H1 (cell line): ENCODE results near the gene SF3A2. TPM values are rescaled to one million over a fixed set of nuclear protein-coding genes. Genes with fewer than 3 reads are reported as not detected.

Source experiments
- CTCF ChIA-PET: fragments of 300-600 bp; sonication (Branson Sonifier 250); formaldehyde crosslinking; loops from one replicate; lab custom pipeline; 2021; ENCODE audit not compliant: partially characterized antibody; lab: Charles Lee
- POLR2A ChIA-PET: fragments of 300-600 bp; sonication (Branson Sonifier 250); formaldehyde crosslinking; loops from one replicate; lab custom pipeline; 2021; ENCODE audit warnings: inconsistent platforms; ENCODE audit not compliant: partially characterized antibody; lab: Charles Lee
- DNase-seq, 2 experiments: peaks; one replicate each; pipeline versions ENCODE4 v3.0.0 to v3.0.0-alpha.2; 2010 to 2022; ENCODE audit warnings: low spot score in 2 of 2, low read depth in 1 of 2, mixed read lengths in 1 of 2
- FAIRE-seq: peaks from 2 replicates; lab custom pipeline; 2011; peaks lifted over from hg19 to GRCh38; lab: Jason Lieb, UNC
- H2AFZ ChIP-seq: 2 replicates; pipeline ENCODE4 v1.8.1; 2012; ENCODE audit warnings: low read length, inconsistent platforms
- H2AK5ac ChIP-seq: 2 replicates; pipeline ENCODE4 v1.6.1; 2013; ENCODE audit warnings: low read depth, low read length
- H2BK120ac ChIP-seq: replicated peaks from 2 replicates; pipeline ENCODE3; 2013; ENCODE audit warnings: low read depth, low read length, inconsistent platforms
- H2BK12ac ChIP-seq: 2 replicates; pipeline ENCODE4 v1.6.1; 2013; ENCODE audit warnings: low read depth, low read length
- H2BK15ac ChIP-seq: 2 replicates; pipeline ENCODE4 v1.6.1; 2013; ENCODE audit warnings: low read length
- H2BK20ac ChIP-seq: 2 replicates; pipeline ENCODE4 v1.6.1; 2013; ENCODE audit warnings: low read length
- H2BK5ac ChIP-seq: 2 replicates; pipeline ENCODE4 v1.6.1; 2013; ENCODE audit warnings: low read depth, low read length
- H3K14ac ChIP-seq: 2 replicates; pipeline ENCODE4 v1.6.1; 2013; ENCODE audit warnings: inconsistent platforms; ENCODE audit not compliant: insufficient read length
- H3K18ac ChIP-seq: 2 replicates; pipeline ENCODE4 v1.6.1; 2013; ENCODE audit warnings: low read length; ENCODE audit errors: extremely low read depth
- H3K23ac ChIP-seq: 2 replicates; pipeline ENCODE4 v1.6.1; 2013; ENCODE audit warnings: inconsistent platforms; ENCODE audit not compliant: insufficient read length
- H3K23me2 ChIP-seq: 2 replicates; pipeline ENCODE4 v1.6.1; 2013; ENCODE audit warnings: low read depth, low read length
- H3K27ac ChIP-seq: 2 replicates; pipeline ENCODE4 v1.6.1; 2011; ENCODE audit warnings: low read depth, low read length, inconsistent platforms
- H3K27me3 ChIP-seq, 4 experiments: replicated peaks in 1 of 4; 1 replicate in 1 of 4; 2 replicates in 3 of 4; pipeline versions ENCODE4 v1.6.1 to v1.8.1; 2011 to 2013; ENCODE audit warnings: low read length in 3 of 4, mild to moderate bottlenecking in 3 of 4, inconsistent platforms in 2 of 4, mixed read lengths in 2 of 4, moderate library complexity in 1 of 4; ENCODE audit not compliant: control insufficient read depth in 3 of 4, insufficient read depth in 3 of 4; ENCODE audit errors: extremely low read depth in 1 of 4
- H3K36me3 ChIP-seq, 4 experiments: 2 replicates each; pipeline versions ENCODE4 v1.6.1 to v1.8.1; 2011 to 2013; ENCODE audit warnings: mild to moderate bottlenecking in 4 of 4, low read length in 3 of 4, moderate library complexity in 2 of 4, control low read depth in 1 of 4, inconsistent platforms in 1 of 4; ENCODE audit not compliant: insufficient read depth in 4 of 4, control insufficient read depth in 2 of 4
- H3K4ac ChIP-seq: replicated peaks from 2 replicates; pipeline ENCODE3; 2013; ENCODE audit warnings: low read length, low read depth, mixed read lengths, inconsistent platforms; ENCODE audit not compliant: insufficient read length
- H3K4me1 ChIP-seq, 4 experiments: replicated peaks in 1 of 4; 1 replicate in 1 of 4; 2 replicates in 3 of 4; pipeline versions ENCODE4 v1.6.1 to v1.8.1; 2011 to 2013; ENCODE audit warnings: low read length in 3 of 4, inconsistent platforms in 2 of 4, mixed read lengths in 1 of 4; ENCODE audit not compliant: insufficient read depth in 4 of 4, control insufficient read depth in 3 of 4
- H3K4me2 ChIP-seq, 2 experiments: 2 replicates each; pipeline versions ENCODE4 v1.6.1 to v1.8.1; 2011 to 2013; ENCODE audit warnings: low read depth in 2 of 2, low read length in 2 of 2, control low read depth in 1 of 2, inconsistent platforms in 1 of 2, mild to moderate bottlenecking in 1 of 2; ENCODE audit not compliant: insufficient read depth in 1 of 2
- H3K4me3 ChIP-seq, 4 experiments: fragments of 200-600, 300-600 bp in 1 of 4; sonication (generic), shearing (Covaris generic), sonication (Bioruptor Twin) in 1 of 4; 2 replicates each; pipeline versions ENCODE4 v1.5.1 to v1.8.1; 2011 to 2016; ENCODE audit warnings: low read length in 4 of 4, low read depth in 3 of 4, control low read depth in 2 of 4, inconsistent platforms in 2 of 4, mild to moderate bottlenecking in 2 of 4, mixed read lengths in 1 of 4, moderate library complexity in 1 of 4; ENCODE audit not compliant: insufficient read depth in 2 of 4; ENCODE audit errors: extremely low read depth in 1 of 4
- H3K56ac ChIP-seq: replicated peaks from 2 replicates; pipeline ENCODE3; 2013; ENCODE audit warnings: low read depth, mild to moderate bottlenecking, mixed read lengths, low read length, inconsistent platforms; ENCODE audit not compliant: insufficient read length
- H3K79me1 ChIP-seq: 2 replicates; pipeline ENCODE4 v1.6.1; 2013; ENCODE audit warnings: low read depth, low read length, control low read depth
- H3K79me2 ChIP-seq, 2 experiments: 2 replicates each; pipeline versions ENCODE4 v1.6.1 to v1.8.1; 2012 to 2013; ENCODE audit warnings: low read length in 2 of 2, mild to moderate bottlenecking in 2 of 2, inconsistent platforms in 1 of 2; ENCODE audit not compliant: insufficient read depth in 2 of 2, control insufficient read depth in 1 of 2
- H3K9ac ChIP-seq, 4 experiments: replicated peaks in 1 of 4; 1 replicate in 1 of 4; 2 replicates in 3 of 4; pipeline versions ENCODE4 v1.6.1 to v1.8.1; 2011 to 2013; ENCODE audit warnings: low read depth in 3 of 4, low read length in 3 of 4, control low read depth in 2 of 4, mild to moderate bottlenecking in 2 of 4, moderate library complexity in 2 of 4, inconsistent platforms in 1 of 4; ENCODE audit errors: extremely low read depth in 1 of 4
- H3K9me3 ChIP-seq, 2 experiments: 2 replicates each; pipeline versions ENCODE4 v1.6.1 to v1.8.1; 2012 to 2013; ENCODE audit warnings: mild to moderate bottlenecking in 2 of 2, moderate library complexity in 2 of 2, control low read depth in 1 of 2, inconsistent platforms in 1 of 2, low read depth in 1 of 2, low read length in 1 of 2, mixed read lengths in 1 of 2; ENCODE audit not compliant: insufficient read depth in 2 of 2
- H4K20me1 ChIP-seq, 2 experiments: replicated peaks in 1 of 2; 2 replicates each; pipeline versions ENCODE3 to v1.8.1; 2011 to 2013; ENCODE audit warnings: inconsistent platforms in 2 of 2, low read length in 2 of 2, mild to moderate bottlenecking in 1 of 2; ENCODE audit not compliant: insufficient read depth in 2 of 2, control insufficient read depth in 1 of 2
- H4K5ac ChIP-seq: 2 replicates; pipeline ENCODE4 v1.6.1; 2013; ENCODE audit warnings: low read length, low read depth, mixed read lengths, inconsistent platforms; ENCODE audit not compliant: insufficient read length
- H4K8ac ChIP-seq: 2 replicates; pipeline ENCODE4 v1.8.0; 2013; ENCODE audit warnings: mild to moderate bottlenecking, moderate library complexity, low read length, inconsistent platforms; ENCODE audit not compliant: insufficient read depth; ENCODE audit errors: extremely low read depth
- H4K91ac ChIP-seq: replicated peaks from 2 replicates; pipeline ENCODE3; 2013; ENCODE audit warnings: low read length, mixed read lengths, inconsistent platforms; ENCODE audit not compliant: insufficient read length
- CTBP2 ChIP-seq: IDR thresholded peaks from 2 replicates; pipeline ENCODE4 v1.7.0; 2011; ENCODE audit warnings: borderline replicate concordance, mild to moderate bottlenecking, moderate library complexity, mixed read lengths, low read length; ENCODE audit not compliant: insufficient read depth, insufficient read length
- EGR1 ChIP-seq: IDR thresholded peaks from 2 replicates; pipeline ENCODE4 v1.6.1; 2011; ENCODE audit warnings: low read depth, low read length, borderline replicate concordance
- JUN ChIP-seq: IDR thresholded peaks from 2 replicates; pipeline ENCODE4 v1.6.1; 2011; ENCODE audit warnings: low read depth, mild to moderate bottlenecking, improper control_type of control experiment, low read length
- RAD21 ChIP-seq, 2 experiments: IDR thresholded peaks in 1 of 2; conservative IDR thresholded peaks in 1 of 2; 2 replicates each; pipeline ENCODE4 v1.6.1; 2011; ENCODE audit warnings: low read depth in 2 of 2, low read length in 2 of 2, improper control_type of control experiment in 1 of 2, inconsistent platforms in 1 of 2, mild to moderate bottlenecking in 1 of 2, moderate library complexity in 1 of 2
- TCF12 ChIP-seq: IDR thresholded peaks from 2 replicates; pipeline ENCODE4 v1.6.1; 2011; ENCODE audit warnings: low read depth, mild to moderate bottlenecking, low read length
- WGBS, 2 experiments: shearing (Covaris generic) in 1 of 2; methylation state at CpG; one replicate each; pipeline versions ENCODE4 v1.1.6 to v1.1.7; 2013 to 2015; ENCODE audit warnings: low lambda C conversion rate in 2 of 2, mixed read lengths in 2 of 2, inconsistent platforms in 1 of 2, low coverage in 1 of 2, missing lambda C conversion rate in 1 of 2; ENCODE audit not compliant: insufficient replicate concordance in 2 of 2, insufficient coverage in 1 of 2, insufficient read length in 1 of 2; ENCODE audit errors: extremely low coverage in 1 of 2, missing lambda C conversion rate in 1 of 2; 5-methylcytosine and 5-hydroxymethylcytosine counted together
- polyA plus RNA-seq, 7 experiments: library from polyadenylated mRNA; depleted of rRNA in 3 of 7; stranded (reverse) in 5 of 7; unstranded in 2 of 7; fragments of >200 nt in 5 of 7; fragments of 200-250 nt in 2 of 7; gene quantifications; 1 replicate in 5 of 7; 2 replicates in 1 of 7; 4 replicates in 1 of 7; pipeline versions ENCODE4 v1.2.1 to v1.2.3, GENCODE V29; 2011 to 2013; ENCODE audit warnings: missing spikeins in 2 of 7, mixed read lengths in 2 of 7
- total RNA-seq: library from RNA; stranded (reverse); fragmentation: NEBNext Ultra II Directional; extraction: Animal tissue kit (Norgen Biotek cat#: 25700); gene quantifications from 2 replicates; pipeline ENCODE4 v1.2.1, GENCODE V29; 2021
- TF ChIP-seq, protein P1 (sequence below): IDR thresholded peaks from 2 replicates; pipeline ENCODE4 v1.6.1; 2012; ENCODE audit warnings: inconsistent platforms
- TF ChIP-seq, protein P2 (sequence below), 3 experiments: IDR thresholded peaks; 1 replicate in 2 of 3; 2 replicates in 1 of 3; pipeline versions ENCODE4 v1.5.1 to v1.6.1; 2011; ENCODE audit warnings: low read length in 3 of 3, mild to moderate bottlenecking in 3 of 3, inconsistent platforms in 2 of 3, low read depth in 1 of 3, moderate library complexity in 1 of 3; ENCODE audit not compliant: insufficient read depth in 1 of 3; ENCODE audit errors: control extremely low read depth in 1 of 3

SF3A2 gene
- total and polyA plus RNA-seq, 2 of the 8 experiments (the other 6 are each of a cell fraction or from before 2014, with no cell fraction given), result 15.3 to 146 TPM

DNA sequence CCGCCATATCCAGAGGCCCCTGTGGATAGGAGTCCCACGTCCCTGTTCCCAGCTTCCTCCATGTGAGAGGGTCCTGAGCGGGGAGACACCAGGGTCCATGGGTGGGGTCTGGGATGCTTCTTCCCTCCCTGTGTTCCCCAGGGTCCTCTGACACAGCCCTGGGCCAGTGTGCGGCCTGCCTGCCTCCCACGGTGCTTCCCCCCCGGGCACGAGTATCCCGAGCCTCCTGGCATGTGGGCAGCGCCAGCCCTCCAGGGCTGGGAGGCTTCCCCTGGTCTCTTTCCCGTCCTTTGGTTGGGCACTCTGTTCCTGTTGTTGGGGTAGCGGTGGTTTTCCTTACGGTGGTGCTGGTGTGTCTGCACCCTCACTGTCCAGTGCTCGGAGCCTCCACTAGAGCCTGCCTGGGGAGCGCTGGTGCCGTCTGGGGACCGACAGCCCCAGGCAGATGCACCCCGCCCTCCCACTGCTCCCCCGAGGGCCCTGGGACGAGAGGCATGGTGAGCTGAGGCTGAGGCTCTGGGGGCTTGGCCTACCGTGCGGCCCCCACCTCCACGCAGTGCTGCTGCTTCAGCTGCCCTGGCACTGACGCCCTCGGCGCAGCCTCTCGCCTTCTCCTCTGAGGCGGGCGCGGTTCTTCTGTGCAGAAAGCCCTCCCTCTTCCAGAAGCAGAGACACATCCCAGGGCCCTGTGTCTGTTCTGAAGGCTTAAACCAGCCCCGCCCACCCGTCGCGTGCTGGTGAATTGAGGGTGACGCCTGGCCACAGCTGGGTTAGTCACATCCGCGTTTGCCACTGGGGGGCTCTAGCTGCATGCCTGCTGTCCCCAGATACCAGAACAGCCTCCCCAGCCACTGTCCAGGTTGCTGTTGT, 28.4 kb upstream of the SF3A2 start:
- Histone ChIP-seq H3K18ac (no peak overlapping the region), H3K4ac (no peak overlapping the region), H2BK12ac (no peak overlapping the region), H3K36me3 (peaks cover 0 to 24% (median 15%) of the 10 kb centered on the region in 4 experiments; a peak in 6 of 8 replicates), H3K9ac (no peak overlapping the region), H2AFZ (no peak overlapping the region), H3K4me2 (no peak overlapping the region), H3K56ac (no peak overlapping the region), H4K5ac (no peak overlapping the region), H4K20me1 (peaks cover 0 to 10% of the 10 kb centered on the region in 2 experiments), H4K8ac (no peak overlapping the region; the same call in 1 of the 2 replicates), H3K9me3 (no peaks in the 10 kb centered on the region), H3K79me2 (no peaks in the 10 kb centered on the region), H2BK5ac (0 out of 2 replicates have a peak overlapping the region, but pooled peaks have one; percentile 8), H3K23ac (no peak overlapping the region), H3K4me3 (no peak overlapping the region), H2AK5ac (no peak overlapping the region), H3K23me2 (no peaks in the 10 kb centered on the region), H3K4me1 (no peaks in the 10 kb centered on the region), H4K91ac (no peak overlapping the region), H3K14ac (no peak overlapping the region), H2BK15ac (no peak overlapping the region), H2BK120ac (no peak overlapping the region), H3K27me3 (no peaks in the 10 kb centered on the region), H2BK20ac (no peak overlapping the region), H3K79me1 (no peaks in the 10 kb centered on the region; the same call in 1 of the 2 replicates), H3K27ac (no peak overlapping the region)
- 86% methylated on average over 28 of the region's 36 CpGs; no CpG with 5 or more reads in 1 of the 2 experiments for WGBS, 2 experiments
- CTCF ChIA-PET, result interaction anchor here (0.7 to 1.7 kb wide), 8 partner anchors 9 to 107 kb away, joined by 3 to 5 read pairs (median 4); no protein-coding TSS in a partner anchor
- POLR2A ChIA-PET, result interaction anchor here (0.9 to 1.9 kb wide), 4 partner anchors 31 to 79 kb away, joined by 3 to 4 read pairs (median 3); no protein-coding TSS in a partner anchor
- FAIRE-seq, result no peak
- peak in 1 of 2 experiments; percentile 72 for DNase-seq
- TF ChIP-seq TCF12 (no peak), EGR1 (no peak), RAD21 (IDR thresholded peaks at IDR 0.05 in 1 of 2, conservative IDR thresholded peaks at IDR 0.05 in 1 of 2; ENCODE audit: low read depth in 2 of 2, low read length in 2 of 2) (peak in 1 of 2 experiments; percentile 33; a peak in 3 of 4 replicates), CTBP2 (no peak), JUN (no peak)
- TF ChIP-seq, protein P1, sequence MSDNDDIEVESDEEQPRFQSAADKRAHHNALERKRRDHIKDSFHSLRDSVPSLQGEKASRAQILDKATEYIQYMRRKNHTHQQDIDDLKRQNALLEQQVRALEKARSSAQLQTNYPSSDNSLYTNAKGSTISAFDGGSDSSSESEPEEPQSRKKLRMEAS, result 0 out of 2 replicates have a peak, but pooled peaks have one; percentile 16
- TF ChIP-seq, protein P2, sequence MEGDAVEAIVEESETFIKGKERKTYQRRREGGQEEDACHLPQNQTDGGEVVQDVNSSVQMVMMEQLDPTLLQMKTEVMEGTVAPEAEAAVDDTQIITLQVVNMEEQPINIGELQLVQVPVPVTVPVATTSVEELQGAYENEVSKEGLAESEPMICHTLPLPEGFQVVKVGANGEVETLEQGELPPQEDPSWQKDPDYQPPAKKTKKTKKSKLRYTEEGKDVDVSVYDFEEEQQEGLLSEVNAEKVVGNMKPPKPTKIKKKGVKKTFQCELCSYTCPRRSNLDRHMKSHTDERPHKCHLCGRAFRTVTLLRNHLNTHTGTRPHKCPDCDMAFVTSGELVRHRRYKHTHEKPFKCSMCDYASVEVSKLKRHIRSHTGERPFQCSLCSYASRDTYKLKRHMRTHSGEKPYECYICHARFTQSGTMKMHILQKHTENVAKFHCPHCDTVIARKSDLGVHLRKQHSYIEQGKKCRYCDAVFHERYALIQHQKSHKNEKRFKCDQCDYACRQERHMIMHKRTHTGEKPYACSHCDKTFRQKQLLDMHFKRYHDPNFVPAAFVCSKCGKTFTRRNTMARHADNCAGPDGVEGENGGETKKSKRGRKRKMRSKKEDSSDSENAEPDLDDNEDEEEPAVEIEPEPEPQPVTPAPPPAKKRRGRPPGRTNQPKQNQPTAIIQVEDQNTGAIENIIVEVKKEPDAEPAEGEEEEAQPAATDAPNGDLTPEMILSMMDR (IDR thresholded peaks at IDR 0.05; ENCODE audit: control extremely low read depth in 1 of 3, insufficient read depth in 1 of 3, low read depth in 1 of 3, low read length in 3 of 3), result peak; percentile 12 to 29 (median 21); a peak in 3 of 4 replicates
